Suprapubic skin (tissue), 4 donors: ENCODE results near the gene CA9.

Experiments used
- EP300 ChIP-seq: sonication (generic); formaldehyde crosslinking; IDR thresholded peaks from one replicate; pipeline ENCODE4 v1.6.1; 2017; ENCODE audit warnings: antibody characterized with exemption
- POLR2A ChIP-seq, 2 donors: fragments of 450-650 bp; IDR thresholded peaks; one replicate each; pipeline ENCODE4 v1.6.1; 2017; ENCODE audit warnings: antibody characterized with exemption in 2 of 2, mild to moderate bottlenecking in 2 of 2, moderate library complexity in 2 of 2
- POLR2AphosphoS5 ChIP-seq, 3 donors: sonication (generic); formaldehyde crosslinking; IDR thresholded peaks; one replicate each; pipeline ENCODE4 v1.6.1; 2017; ENCODE audit warnings: antibody characterized with exemption in 3 of 3
- TF ChIP-seq, protein P1 (sequence below), 2 donors: fragments of 200-600 bp in 1 of 2; fragments of 450-650 bp in 1 of 2; sonication (generic) in 1 of 2; IDR thresholded peaks; one replicate each; pipeline ENCODE4 v1.5.1; 2016 to 2019; ENCODE audit warnings: antibody characterized with exemption in 2 of 2, mild to moderate bottlenecking in 1 of 2, moderate library complexity in 1 of 2

DNA sequence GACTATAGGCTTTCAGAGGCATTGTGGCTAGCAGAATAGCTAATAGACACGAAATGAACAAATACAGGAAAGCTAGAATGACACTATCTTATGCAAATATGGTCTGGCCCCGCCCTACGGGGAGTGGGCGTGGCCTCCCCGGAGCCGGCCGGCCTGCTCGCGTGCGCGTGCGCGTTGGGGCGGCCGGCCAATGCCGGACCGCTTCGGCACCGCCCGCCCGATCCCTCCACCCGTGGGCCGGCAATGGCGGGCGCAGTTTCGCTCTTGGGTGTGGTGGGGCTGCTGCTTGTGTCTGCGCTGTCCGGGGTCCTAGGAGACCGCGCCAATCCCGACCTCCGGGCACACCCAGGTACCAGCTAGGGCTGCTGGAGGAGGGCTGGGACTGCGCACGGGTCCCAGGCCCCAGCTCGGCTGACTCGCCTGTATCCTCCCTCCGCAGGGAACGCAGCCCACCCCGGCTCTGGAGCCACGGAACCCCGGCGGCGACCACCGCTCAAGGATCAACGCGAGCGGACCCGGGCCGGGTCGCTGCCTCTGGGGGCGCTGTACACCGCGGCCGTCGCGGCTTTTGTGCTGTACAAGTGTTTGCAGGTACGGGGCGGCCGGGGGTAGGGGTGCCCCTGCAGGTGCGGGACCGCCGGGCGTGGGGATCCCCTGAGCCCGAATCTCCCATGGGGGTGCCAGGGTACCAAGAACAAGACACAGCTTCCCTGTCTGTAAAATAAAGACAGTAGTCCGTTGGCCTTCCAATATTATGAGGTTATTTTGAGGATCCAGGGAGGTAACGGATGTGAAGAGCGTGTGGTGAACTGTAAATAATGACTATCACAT is 15.4 kb upstream of the CA9 start, which contains the start of gene CCDC107:
- no peak for TF ChIP-seq POLR2AphosphoS5 (IDR thresholded peaks at IDR 0.05)
- TF ChIP-seq, protein P1, sequence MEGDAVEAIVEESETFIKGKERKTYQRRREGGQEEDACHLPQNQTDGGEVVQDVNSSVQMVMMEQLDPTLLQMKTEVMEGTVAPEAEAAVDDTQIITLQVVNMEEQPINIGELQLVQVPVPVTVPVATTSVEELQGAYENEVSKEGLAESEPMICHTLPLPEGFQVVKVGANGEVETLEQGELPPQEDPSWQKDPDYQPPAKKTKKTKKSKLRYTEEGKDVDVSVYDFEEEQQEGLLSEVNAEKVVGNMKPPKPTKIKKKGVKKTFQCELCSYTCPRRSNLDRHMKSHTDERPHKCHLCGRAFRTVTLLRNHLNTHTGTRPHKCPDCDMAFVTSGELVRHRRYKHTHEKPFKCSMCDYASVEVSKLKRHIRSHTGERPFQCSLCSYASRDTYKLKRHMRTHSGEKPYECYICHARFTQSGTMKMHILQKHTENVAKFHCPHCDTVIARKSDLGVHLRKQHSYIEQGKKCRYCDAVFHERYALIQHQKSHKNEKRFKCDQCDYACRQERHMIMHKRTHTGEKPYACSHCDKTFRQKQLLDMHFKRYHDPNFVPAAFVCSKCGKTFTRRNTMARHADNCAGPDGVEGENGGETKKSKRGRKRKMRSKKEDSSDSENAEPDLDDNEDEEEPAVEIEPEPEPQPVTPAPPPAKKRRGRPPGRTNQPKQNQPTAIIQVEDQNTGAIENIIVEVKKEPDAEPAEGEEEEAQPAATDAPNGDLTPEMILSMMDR (IDR thresholded peaks at IDR 0.05) = peak in 1 of 2 donors; percentile 73
- TF ChIP-seq POLR2A (IDR thresholded peaks at IDR 0.05) = peak; percentile 76 to 88
- no peak for TF ChIP-seq EP300
